Suppressor macrophage treated with lipopolysaccharide for 1 hour (primary cell): ENCODE data around the gene DVL1.
"Not testable (repeated sequence)": the region's sequence is repeated elsewhere in the genome, so short reads cannot be mapped to it uniquely, and the experiment has no call there.

ENCODE experiments used
- DNase-seq, 3 donors: peaks; one replicate each; pipeline ENCODE4 v3.0.0-alpha.2; 2020 to 2022

The DVL1 gene

DNA sequence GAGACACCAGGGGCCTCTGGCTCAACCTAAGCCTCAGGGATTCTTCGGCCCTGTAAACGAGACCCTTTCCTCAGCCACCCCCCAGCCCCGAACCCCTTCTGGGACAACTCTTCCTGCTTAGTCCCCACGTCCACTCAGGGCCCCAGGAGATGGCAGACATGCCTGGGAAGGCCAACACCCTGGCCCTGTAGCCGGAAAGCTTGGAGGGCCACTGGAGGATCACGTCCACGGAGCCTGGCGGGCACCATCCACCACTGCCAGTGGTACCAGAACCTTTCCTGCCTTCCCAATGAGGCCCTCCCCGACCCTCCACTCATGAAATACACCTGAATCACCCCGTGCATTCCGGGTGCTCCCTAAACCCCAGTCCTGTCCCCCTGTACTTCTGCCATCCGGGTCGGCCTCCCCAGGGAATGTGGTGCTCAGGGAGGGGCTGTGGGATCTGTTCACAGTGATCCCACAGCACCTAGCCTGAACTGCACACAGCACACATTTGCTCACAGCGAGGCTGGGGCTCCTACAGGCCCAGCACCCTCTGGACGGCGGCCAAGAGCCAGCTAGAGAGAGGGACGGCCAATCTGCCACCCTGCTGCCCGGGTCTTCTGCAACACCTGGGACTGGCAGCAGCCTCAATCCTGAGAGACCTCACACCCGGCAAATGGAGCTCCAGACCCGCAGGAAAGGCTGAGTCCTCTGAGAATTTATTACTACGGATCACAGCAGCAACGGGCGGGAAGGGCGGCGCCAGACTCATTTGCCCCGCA is 24.0 kb upstream of the DVL1 start:
- no peak for DNase-seq

DNA sequence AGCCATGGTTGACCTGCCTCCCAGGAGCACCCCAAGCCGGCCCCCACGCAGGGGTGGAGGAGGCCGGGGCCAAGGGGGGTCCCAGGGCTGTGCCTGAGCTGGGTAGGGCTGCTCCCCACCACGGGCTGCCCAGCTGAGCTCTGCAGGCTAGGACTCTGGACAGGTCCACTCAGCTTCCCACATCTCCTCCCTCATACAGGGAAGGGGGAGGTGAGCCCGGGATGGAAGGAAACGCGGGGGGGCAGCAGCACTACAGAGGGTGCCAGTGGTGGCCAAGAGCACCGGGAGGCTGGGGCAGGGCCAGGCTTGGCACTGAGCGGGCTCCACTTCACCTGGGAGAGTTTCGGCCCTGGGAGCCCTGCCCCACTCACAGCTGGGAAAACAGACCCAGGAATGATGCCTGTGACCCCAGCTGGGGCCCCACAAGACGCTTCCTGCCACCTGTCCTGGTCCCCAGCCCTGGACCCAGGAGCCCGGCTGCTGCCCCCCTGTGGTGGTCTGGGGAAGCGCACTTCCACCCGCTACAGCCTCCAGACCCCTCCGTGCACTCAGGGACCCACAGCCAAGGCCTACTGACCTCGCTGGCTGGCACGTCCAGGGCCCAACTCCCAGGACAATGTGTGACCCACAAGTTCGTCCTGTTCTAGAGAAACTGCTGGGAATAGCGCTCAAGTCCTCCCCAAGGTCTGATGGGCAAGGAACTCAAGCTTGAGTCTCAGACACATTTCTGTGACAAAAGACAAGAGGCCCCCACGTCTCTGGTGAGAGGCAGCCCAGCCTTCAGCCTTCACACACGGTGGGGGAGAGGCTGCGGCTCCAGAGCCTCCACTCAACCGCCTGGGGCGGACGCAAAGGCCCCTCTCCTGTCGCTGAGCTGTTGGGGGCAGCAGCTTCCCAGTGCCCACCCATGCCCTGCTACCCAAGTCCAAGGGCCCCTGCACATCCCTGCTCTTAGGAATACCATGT is 22.8 kb upstream of the DVL1 start:
- peak; percentile 61 to 81 (median 68) for DNase-seq

DNA sequence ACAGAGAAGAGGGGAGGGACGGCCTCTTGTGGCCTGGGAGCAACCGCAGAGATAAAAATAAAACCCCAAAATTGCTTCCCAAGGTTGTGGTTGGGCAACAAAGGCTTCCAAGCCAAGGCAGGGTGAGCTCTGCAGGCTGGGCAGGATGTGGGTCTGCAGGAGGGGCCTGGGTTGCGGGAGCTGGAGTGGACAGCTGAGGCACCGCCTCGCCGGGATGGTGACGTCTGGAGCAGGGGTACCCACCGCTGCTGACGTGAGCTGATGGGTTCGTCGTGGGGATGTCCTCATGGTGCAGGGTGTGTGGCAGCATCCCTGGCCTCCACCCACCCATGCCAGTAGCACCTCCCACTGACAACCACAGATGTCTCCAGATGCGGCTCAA is 22.1 kb upstream of the DVL1 start:
- no peak for DNase-seq

DNA sequence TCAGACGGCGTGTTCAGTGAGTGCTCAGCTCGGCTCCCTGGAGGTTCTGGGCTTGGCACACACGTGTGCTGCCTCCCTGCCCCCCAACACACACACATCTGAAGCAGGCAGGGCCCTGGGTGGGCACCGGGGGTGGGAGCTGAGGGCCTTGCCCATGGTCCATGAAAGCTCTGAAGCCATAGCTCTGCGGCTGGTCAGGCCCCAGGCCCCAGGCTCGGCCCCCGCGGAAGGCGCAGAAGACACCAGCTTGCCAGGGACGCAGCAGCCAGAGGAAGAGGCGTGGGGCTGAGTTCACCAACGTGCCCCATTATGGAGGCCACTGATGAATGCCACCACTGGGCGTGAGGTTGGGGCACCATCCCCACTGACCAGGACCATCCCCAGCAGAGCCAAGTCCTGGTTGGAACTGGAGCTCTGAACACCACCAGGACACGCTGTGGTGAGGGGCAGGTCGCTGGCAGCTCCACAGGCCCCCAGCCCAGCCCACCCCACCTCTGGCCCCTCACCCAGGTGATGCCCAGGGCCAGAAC is 21.6 kb upstream of the DVL1 start:
- no peak for DNase-seq

DNA sequence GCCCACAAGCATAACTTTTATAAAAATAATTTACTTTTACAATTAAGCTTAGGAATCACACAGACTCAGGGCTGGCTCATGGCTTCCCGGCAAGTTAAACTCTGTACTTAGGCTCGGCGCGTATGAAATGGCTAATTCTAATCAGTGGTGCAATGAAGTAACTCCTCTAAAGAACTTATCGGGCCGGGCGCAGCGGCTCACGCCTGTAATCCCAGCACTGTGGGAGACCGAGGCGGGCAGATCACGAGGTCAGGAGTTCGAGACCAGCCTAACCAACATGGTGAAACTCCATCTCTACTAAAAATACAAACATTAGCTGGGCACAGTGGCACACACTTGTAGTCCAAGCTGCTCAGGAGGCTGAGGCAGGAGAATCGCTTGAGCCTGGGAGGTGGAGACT is 20.9 kb upstream of the DVL1 start:
- DNase-seq: not testable (repeated sequence)

DNA sequence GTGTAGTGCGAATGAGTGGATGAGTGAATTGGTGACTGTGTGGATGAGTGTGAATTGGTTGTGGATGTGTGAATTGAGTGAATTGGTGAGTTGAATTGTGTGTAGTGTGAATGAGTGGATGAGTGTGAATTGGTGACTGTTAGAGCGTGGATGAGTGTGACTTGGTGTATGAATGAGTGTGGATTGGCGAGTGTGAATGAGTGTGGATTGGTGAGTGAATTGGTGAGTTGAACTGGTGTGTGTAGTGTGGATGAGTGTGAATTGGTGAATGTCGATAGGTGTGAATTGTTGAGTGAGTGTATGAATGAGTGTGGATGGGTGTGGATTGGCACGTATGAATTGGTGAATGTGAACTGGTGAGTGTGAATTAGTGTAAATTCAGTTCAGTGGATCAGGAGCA is 18.1 kb upstream of the DVL1 start:
- no peak for DNase-seq

DNA sequence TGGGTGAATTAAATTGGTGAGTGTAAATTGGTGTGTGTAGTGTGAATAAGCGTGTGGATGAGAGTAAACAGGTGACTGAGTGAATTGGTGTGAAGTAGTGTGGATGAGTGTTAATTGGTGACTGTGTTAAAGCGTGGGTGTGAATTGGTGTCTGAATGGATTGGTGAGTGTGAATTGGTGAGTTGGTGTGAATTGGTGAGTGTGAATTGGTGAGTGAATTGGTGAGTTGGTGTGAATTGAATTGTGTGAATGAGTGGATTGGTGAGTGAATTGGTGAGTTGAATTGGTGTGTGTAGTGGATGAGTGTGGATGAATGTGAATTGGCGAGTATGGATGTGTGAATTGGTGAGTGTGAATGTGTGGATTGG is 17.5 kb upstream of the DVL1 start:
- DNase-seq: no peak

DNA sequence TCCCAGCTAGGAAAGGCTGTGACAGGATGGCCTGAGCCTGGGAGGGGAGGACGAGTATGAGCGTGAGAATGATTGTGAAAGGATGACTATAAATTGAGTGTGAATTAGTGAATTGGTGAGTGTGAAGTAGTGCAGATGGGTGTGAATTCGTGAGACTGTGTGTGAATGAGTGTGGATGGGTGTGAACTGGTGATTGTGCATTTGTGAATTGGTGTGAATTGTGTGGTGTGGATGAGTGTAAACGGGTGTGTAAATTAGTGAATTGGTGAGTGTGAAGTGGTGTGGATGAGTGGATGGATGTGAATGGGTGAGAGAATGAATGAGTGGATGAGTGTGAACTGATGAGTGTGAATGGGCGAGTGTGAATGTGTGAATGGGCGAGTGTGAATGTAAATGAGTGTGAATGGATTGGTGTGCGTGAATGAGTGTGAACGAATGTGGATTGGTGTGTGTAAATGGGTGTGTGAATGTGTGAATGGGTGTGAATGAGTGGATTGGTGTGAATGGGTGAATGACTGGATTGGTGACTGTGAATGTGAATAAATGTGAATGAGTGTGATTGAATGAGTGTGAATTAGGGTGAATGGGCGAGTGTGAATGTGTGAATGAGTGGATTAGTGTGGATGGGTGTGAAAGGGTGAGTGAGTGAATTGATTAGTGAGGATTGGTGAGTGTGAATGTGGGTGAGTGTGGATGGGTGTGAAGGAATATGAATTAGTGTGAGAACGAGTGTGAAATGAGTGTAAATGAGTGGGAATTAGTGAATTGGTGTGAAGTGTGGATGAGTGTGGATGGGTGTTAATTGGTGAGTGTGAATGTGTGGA is 16.9 kb upstream of the DVL1 start:
- no peak for DNase-seq

DNA sequence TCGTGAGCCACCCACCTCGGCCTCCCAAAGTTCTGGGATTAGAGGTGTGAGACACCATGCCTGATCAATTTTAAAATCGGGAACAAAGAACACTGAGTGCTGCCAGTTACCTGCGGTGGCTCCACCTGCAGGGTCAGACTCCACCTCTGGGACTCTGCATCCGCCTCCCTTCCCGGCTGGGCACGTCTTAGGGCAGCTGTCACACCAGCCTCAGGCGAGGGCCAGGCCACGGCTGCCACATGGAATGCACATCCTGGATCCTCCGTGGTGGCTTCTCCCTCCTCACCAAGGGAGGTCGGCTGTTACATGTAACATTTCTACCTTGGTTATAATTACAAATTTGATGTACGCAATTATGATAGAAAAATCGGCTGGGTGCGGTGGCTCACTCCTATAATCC is 15.0 kb upstream of the DVL1 start:
- no peak for DNase-seq

DNA sequence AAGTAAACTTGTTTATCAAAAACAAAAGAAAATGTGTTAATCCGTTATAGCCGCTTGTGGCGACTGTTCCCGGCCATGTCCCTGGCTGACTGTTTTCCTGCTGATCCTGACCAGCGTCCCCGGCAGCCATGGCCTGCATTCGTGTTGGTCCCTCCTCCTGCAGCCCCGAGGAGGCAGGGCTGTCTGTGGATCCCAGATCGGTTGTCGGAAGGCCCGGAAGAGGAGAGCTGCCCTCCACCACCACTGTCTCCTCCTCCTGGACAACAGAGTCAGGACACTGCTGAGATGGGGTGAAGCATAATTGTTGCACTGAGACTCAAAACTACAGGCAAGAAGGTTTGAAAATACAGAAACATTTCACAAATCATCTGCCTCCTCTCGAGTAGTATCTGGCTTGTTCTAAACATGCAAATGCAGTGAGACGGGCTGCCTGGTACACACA is 12.8 kb upstream of the DVL1 start:
- DNase-seq: no peak

DNA sequence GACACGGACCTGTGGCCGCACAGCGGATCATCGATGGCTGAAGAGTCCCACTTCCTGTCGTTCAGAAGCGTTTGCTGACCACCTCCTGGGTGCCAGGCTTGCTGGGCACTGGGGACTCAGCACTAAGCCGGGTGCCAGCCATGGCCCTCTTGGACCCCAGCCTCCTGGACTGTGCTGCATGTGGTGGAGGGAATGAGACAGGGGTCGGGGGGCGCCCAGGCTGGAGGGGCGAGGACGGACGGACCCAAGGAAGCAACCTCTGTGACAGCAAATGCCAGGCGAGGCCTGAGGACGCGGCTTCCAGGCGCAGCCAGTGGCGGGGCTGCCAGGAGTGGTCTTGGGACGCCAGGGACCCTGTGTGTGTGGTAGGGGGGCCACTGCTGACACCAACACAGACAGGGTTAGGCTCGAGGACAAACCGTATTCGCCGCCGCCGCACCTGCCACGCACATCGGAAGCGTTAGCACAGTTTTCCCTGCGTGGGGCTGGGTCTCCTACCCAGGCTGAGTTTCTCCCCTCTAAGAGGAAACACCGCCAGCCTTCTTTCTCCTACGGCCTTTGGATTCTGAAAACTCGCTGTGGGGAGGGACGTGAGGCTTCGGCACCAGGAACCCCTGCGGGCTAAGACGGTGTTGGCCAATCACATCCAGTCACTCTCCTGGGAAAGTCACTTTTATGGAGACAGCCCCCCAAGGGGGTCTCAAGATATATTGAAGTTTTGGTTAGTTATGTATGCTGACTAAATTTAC is 12.2 kb upstream of the DVL1 start:
- no peak for DNase-seq

DNA sequence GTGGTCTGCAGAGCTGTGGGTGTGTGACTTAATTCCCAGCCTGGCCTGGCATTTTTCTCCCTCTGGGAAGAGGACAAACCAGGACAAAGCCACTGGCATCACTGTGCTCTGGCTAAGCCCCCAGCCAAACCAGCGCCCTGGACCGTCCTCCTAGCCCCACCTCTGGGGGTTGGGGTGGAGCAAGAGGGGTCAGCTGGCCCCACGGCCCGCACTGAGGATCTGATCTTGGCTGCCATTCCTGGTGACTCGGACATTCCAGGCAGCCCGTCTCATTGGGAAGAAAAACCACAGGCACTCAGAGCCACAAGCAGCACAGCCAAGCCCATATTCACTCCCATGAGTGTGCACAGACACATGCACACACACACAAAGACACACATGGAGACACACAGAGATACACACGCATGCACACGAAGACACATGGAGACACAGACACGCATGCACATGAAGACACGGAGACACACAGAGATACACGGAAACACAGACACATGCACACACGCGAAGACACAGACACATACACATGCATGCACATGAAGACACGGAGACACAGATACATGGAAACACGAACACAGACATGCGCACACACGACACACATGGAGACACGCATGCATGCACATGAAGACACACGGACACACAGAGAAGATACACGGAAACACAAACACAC is 11.4 kb upstream of the DVL1 start:
- no peak for DNase-seq

DNA sequence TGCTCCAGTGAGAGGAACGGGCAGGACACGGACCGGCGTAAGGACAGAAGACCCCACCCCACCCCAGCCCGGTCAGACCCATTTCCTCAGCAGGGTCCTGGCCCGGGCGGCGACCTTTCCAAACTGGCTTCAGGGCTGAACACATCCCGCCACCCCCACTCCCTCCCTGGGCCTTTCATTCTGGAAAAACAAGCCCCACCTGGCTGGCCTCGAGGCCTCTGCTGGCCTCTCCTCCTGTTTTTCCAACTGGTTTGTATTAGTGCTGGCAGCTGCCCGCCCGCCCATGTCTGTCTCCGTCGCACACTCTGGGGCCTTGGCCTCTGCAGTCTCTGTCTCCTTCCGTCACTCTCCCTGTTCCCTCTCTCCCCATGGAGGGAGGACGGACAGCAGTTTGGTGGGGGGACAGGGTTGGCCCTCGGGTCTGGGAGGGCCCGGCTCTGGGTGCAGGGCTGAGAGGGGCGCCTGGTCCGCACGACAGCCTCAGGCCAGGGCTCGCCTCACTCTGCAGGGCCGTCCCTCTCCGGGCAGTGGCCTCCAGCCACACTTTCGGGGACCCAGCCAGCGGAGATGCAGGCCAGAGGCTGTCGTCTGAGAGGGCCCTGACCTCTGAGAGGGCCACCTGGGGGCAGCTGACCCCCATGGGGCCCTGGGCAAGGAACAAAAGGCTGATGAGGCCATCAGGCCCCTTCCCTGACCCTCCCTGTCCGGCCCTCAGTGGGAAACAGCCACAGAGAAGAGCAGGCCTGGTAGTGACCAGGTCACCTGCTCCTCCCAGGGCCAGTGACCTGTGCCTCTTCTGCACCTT is 10.6 kb upstream of the DVL1 start:
- no peak for DNase-seq

DNA sequence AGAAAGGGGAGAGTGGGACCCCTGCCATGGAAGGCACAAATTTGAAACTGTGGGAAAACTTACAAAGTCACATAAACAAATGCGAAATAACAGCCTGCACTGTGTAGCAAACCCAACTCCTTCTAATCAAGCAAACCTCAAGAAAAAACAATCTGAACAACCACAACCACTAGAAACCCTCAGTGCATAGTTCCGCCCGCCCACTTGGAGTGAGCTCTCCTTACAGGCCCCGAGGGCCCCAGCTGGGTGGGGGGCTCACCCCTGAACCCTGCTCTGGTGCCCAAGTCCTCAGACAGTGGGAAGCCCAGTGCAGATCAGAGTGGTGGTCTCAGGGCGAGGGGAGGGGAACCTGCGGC is 10.1 kb upstream of the DVL1 start:
- DNase-seq: no peak

DNA sequence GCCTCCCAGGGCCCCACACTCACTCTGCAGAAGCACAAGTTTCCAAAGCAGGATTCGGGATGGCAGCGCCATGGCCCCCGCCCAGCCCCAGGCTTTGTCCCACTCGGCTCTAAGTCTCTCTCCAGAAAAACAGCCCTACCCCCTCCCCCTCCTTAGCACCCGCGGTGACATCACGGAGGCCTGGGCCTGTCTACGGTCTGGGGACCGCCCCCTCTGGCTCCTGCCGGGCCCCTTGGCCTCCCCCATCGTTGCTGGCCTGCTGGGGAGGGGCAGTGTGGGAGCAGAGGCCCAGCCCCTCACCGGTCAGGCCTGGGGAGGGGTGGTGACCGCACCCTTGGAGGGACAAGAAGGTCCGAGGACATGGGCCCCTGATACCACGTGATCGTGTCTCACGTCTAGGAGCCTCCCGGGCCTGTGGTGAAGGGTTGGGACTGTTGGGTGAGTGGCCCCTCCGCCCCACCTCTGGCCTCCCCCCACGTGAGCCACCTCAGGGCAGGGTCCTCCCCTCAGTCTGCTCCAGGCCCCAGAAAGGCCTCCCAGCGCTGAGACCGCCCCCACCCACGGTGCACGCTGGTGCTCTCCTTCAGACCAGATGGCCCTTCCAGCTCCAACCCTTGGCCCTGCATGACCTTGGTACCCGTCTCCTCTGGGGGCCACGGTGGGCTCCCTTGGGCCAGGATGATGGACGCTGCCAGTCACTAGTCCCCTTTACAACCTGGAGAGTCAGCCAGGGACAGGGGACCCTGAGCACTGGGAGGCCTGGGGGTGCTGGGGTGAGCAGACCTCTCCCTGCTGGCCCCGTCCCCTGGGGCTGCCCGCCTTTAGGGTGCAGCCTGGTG is 9.4 kb upstream of the DVL1 start, which contains the start of gene MXRA8:
MXRA8 (minus strand) TSS at position 123 of the 839 bp plus-strand sequence; CDS start at position 72, 51 bp downstream.
- DNase-seq: no peak

DNA sequence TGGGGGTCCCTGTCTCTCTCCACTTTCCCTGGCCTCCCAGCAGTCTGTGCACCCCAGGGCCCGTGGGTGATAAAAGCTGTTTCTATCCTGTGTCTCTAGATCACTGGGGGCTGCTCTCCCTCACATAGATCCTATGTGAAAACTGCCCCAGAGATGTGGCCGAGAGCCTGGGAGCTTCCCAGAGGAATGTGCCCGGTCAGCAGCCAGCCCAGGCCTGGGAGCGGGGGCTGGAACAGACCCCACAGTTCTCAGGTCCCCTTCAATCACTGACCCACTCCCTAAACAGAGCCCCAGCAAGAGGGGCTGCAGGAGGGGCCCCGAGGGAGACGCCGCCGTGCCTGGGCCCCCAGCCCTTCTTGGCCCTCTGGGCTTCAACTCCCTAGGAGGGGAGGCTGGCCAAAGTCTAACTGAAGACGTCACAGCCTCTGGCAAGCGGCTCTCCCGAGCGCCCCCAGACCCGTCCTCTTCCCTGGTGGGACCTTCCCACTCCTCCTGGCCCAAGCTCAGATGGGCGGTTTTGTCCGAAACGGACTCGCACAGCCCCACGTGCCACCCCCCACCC is 8.7 kb upstream of the DVL1 start:
- no peak for DNase-seq

DNA sequence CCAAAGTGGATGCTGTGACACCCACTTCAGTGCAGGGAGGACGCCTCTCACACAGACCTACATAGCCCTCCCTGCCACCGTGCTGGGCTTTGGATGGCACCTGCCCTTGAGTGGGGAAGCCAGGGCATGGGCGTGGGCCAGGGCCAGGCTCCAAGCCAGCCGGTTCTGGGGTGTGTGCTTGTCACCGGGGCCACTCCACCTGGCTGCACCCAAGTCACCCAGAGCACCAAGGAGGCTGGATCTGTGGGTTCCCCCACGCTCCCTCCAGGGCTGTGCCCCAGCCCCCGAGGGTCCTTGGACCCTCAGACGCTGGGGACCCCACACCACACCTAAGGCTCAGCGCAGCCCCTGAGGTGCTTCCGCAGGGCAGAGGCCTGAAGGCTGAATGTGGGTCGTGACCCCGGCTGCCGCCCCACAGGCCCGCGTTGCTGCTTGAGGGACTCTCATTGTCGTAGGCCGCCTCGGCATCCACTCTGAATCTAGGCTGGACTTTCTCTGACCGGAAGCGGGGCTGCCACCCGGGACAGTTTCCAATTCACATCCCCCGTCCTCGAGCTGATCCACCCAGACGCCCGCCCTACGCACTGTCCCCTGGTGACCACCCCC is 7.7 kb upstream of the DVL1 start:
- no peak for DNase-seq

DNA sequence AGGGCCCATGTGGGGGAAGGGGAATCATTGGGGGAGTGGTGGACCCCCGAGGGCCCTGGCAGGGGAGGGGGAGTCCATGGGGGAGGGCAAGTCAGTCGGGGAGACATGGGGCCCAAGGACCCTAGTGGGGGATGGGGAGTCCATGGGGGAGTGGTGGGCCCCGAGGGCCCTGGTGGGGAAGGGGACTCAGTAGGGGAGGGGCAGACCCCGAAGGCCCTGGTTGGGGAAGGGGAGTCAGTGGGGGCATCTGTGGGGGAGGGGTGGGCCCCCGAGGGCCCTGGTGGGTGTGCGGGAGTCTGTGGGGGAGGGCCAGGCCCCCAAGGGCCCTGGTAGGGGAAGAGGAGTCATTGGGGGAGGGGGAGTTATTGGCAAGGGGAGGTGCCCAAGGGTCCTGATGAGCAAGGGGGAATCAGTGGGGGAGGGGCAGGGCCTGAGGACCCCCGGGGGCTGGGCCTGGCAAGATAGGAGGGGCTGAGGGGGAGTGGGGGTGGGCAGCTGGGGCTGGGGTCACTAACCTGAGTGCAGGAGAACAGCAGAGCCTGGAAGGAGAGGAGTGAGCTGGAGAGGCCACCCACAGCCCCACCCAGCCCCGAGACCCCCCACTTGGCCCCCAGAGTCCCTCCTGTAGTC is 7.1 kb upstream of the DVL1 start:
- no peak for DNase-seq
